Activated T-cell treated with anti-CD3 and anti-CD28 coated beads for 1 hour (primary cell): ENCODE measurements around the gene CLEC16A.

ENCODE experiments used
- DNase-seq: peaks from one replicate; pipeline ENCODE4 v3.0.0-alpha.2; 2020; ENCODE audit warnings: low read depth

CLEC16A gene

GRCh38 chr16:11038777-11039176 lies 94.4 kb downstream of the CLEC16A start:
- DNase-seq = no peak

- DNase-seq = no peak
These were observed 95.4 kb downstream of the CLEC16A start for GRCh38 chr16:11039726-11040125.

GRCh38 chr16:11042191-11042590 lies 97.8 kb downstream of the CLEC16A start:
- DNase-seq = no peak

- no peak for DNase-seq
These were observed 101.1 kb downstream of the CLEC16A start for GRCh38 chr16:11045441-11045840.

GRCh38 chr16:11045846-11046245 lies 101.5 kb downstream of the CLEC16A start:
- no peak for DNase-seq

- no peak for DNase-seq
These were observed 102.1 kb downstream of the CLEC16A start for GRCh38 chr16:11046382-11046931.

GRCh38 chr16:11047057-11047456 lies 102.7 kb downstream of the CLEC16A start:
- no peak for DNase-seq

- no peak for DNase-seq
These were observed 103.8 kb downstream of the CLEC16A start for GRCh38 chr16:11047939-11048800.

GRCh38 chr16:11049396-11050059 lies 105.2 kb downstream of the CLEC16A start:
- no peak for DNase-seq

GRCh38 chr16:11050536-11050935 lies 106.2 kb downstream of the CLEC16A start:
- DNase-seq = no peak

- DNase-seq = no peak
These were observed 106.6 kb downstream of the CLEC16A start for GRCh38 chr16:11050944-11051343.

- DNase-seq = no peak
These were observed 107.1 kb downstream of the CLEC16A start for GRCh38 chr16:11051430-11051829.

GRCh38 chr16:11051879-11052808 lies 107.8 kb downstream of the CLEC16A start:
- DNase-seq = no peak

GRCh38 chr16:11053916-11054460 lies 109.6 kb downstream of the CLEC16A start:
- DNase-seq = no peak

- DNase-seq = no peak
These were observed 112.0 kb downstream of the CLEC16A start for GRCh38 chr16:11056090-11056992.

GRCh38 chr16:11056993-11057649 lies 112.8 kb downstream of the CLEC16A start:
- no peak for DNase-seq

- no peak for DNase-seq
These were observed 113.5 kb downstream of the CLEC16A start for GRCh38 chr16:11057711-11058345.

GRCh38 chr16:11058832-11059231 lies 114.5 kb downstream of the CLEC16A start:
- no peak for DNase-seq

GRCh38 chr16:11059588-11059987 lies 115.2 kb downstream of the CLEC16A start:
- no peak for DNase-seq

- DNase-seq = no peak
These were observed 116.0 kb downstream of the CLEC16A start for GRCh38 chr16:11060364-11060763.
